Adipocyte (in vitro differentiated cells): ENCODE results near the gene PCDHB16.
"Not testable (repeated sequence)": the region's sequence is repeated elsewhere in the genome, so short reads cannot be mapped to it uniquely, and the experiment has no call there.

Experiments
- DNase-seq: peaks from one replicate; pipeline ENCODE4 v3.0.0-alpha.2; 2015; ENCODE audit warnings: low read depth
- H3K27me3 ChIP-seq: replicated peaks from 2 replicates; pipeline ENCODE4 v1.7.0; 2013; ENCODE audit warnings: mild to moderate bottlenecking, low read length, moderate library complexity; ENCODE audit not compliant: control insufficient read depth, insufficient read depth
- H3K36me3 ChIP-seq: 2 replicates; pipeline ENCODE4 v1.7.0; 2013; ENCODE audit warnings: low read length, mild to moderate bottlenecking, moderate library complexity; ENCODE audit not compliant: control insufficient read depth, insufficient read depth, severe bottlenecking
- H3K4me1 ChIP-seq: 2 replicates; pipeline ENCODE4 v1.7.0; 2013; ENCODE audit warnings: mild to moderate bottlenecking, low read length, moderate library complexity; ENCODE audit not compliant: control insufficient read depth, insufficient read depth
- H3K4me3 ChIP-seq: 2 replicates; pipeline ENCODE4 v1.7.0; 2013; ENCODE audit warnings: mild to moderate bottlenecking, low read length, moderate library complexity
- H3K9ac ChIP-seq: 2 replicates; pipeline ENCODE4 v1.7.0; 2013; ENCODE audit warnings: mild to moderate bottlenecking, low read length, moderate library complexity
- H3K9me3 ChIP-seq: 2 replicates; pipeline ENCODE4 v1.7.0; 2013; ENCODE audit warnings: mild to moderate bottlenecking, low read length, moderate library complexity; ENCODE audit not compliant: control insufficient read depth

Gene PCDHB16

DNA sequence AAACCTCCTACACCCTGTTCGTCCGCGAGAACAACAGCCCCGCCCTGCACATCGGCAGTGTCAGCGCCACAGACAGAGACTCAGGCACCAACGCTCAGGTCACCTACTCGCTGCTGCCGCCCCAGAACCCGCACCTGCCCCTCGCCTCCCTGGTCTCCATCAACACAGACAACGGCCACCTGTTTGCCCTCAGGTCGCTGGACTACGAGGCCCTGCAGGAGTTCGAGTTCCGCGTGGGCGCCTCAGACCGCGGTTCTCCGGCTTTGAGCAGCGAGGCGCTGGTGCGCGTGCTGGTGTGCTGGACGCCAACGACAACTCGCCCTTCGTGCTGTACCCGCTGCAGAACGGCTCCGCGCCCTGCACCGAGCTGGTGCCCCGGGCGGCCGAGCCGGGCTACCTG lies 24.8 kb upstream of the PCDHB16 start:
- H3K4me3 ChIP-seq, H3K4me1 ChIP-seq, DNase-seq, H3K36me3 ChIP-seq, H3K27me3 ChIP-seq, H3K9ac ChIP-seq: not testable (repeated sequence)
- H3K9me3 ChIP-seq = peaks cover 26% of the 10 kb centered on the region

DNA sequence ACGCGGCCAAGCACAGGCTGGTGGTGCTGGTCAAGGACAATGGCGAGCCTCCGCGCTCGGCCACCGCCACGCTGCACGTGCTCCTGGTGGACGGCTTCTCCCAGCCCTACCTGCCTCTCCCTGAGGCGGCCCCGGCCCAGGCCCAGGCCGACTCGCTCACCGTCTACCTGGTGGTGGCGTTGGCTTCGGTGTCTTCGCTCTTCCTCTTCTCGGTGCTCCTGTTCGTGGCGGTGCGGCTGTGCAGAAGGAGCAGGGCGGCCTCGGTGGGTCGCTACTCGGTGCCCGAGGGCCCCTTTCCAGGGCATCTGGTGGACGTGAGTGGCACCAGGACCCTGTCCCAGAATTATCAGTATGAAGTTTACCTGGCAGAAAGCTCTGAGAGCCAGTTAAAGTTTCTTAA lies 24.3 kb upstream of the PCDHB16 start:
- not testable (repeated sequence) for H3K4me3 ChIP-seq, H3K27me3 ChIP-seq, DNase-seq, H3K36me3 ChIP-seq, H3K4me1 ChIP-seq, H3K9ac ChIP-seq
- H3K9me3 ChIP-seq = peaks cover 28% of the 10 kb centered on the region

DNA sequence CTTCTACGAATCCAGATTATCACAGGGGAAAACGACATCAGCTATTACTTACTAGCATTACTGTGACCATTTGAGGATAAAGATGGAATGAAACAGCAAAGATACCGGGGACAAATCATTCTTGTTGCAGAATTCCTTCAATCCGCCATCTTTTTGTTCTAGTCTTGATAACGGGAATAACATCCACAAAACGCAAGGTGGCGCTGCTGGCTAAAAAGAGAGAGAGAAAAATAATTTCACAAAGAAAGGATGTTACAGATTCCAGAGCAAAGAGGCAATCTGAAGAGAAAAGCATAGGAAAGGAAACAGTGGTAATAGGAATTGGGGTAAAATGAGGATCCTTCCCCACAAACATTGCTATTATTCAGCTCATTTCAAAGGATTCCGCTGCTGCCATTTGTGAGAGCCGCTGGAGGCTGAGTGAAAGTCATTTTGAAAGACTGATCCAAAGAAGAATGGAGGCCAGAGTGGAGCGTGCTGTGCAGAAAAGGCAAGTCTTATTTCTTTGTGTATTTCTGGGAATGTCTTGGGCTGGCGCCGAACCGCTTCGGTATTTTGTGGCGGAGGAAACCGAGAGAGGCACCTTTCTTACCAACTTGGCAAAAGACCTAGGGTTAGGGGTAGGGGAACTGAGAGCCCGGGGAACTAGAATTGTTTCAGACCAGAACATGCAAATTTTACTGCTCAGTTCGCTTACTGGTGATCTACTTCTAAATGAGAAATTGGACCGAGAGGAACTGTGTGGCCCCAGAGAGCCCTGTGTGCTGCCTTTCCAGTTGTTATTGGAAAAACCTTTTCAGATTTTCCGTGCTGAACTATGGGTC lies 9.6 kb upstream of the PCDHB16 start, which contains the start of gene PCDHB7:
PCDHB7 (plus strand) TSS at position 264 of the 824 bp plus-strand sequence; CDS start at position 456, 192 bp downstream.
- Histone ChIP-seq H3K4me1 (peaks cover 3% of the 10 kb centered on the region), H3K9me3 (peaks cover 29% of the 10 kb centered on the region), H3K27me3 (no peaks in the 10 kb centered on the region), H3K4me3 (peak within 1 kb of the TSS; percentile 70), H3K36me3 (no peaks in the 10 kb centered on the region), H3K9ac (no peak within 1 kb of the TSS)
- peak; percentile 79 for DNase-seq

DNA sequence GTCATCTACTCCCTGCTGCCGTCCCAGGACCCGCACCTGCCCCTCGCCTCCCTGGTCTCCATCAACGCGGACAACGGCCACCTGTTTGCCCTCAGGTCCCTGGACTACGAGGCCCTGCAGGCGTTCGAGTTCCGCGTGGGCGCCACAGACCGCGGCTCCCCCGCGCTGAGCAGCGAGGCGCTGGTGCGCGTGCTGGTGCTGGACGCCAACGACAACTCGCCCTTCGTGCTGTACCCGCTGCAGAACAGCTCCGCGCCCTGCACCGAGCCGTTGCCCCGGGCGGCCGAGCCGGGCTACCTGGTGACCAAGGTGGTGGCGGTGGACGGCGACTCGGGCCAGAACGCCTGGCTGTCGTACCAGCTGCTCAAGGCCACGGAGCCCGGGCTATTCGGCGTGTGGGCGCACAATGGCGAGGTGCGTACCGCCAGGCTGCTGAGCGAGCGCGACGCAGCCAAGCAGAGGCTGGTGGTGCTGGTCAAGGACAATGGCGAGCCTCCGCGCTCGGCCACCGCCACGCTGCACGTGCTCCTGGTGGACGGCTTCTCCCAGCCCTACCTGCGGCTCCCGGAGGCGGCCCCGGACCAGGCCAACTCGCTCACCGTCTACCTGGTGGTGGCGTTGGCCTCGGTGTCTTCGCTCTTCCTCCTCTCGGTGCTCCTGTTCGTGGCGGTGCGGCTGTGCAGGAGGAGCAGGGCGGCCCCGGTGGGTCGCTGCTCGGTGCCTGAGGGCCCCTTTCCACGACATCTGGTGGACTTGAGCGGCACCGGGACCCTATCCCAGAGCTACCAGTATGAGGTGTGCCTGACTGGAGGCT lies 7.7 kb upstream of the PCDHB16 start:
- H3K9me3 ChIP-seq = peaks cover 34% of the 10 kb centered on the region
- DNase-seq, H3K4me3 ChIP-seq, H3K27me3 ChIP-seq, H3K9ac ChIP-seq, H3K4me1 ChIP-seq, H3K36me3 ChIP-seq: not testable (repeated sequence)

DNA sequence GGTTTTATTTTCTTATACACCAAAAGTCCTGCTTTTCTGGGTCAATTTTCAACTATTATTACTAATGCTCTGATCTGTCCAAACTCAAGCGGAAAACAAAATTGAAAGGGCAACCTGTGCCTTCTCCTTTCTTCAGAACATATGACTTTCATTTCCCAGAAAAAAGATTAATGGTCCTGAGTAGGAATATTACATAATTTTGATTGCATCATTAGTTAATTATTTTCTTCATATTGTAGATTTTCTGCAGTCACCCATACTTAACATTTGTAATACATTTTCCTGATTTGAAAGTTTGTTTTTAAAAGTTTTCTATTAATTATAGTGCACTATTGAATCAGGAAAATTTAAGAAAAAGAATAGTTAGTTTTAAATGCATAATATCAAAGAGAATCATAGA lies 6.3 kb upstream of the PCDHB16 start:
- no peak for DNase-seq
- Histone ChIP-seq H3K4me1 (peaks cover 3% of the 10 kb centered on the region), H3K4me3 (no peak overlapping the region), H3K36me3 (no peaks in the 10 kb centered on the region), H3K9me3 (peaks cover 34% of the 10 kb centered on the region), H3K9ac (no peak overlapping the region), H3K27me3 (no peaks in the 10 kb centered on the region)

DNA sequence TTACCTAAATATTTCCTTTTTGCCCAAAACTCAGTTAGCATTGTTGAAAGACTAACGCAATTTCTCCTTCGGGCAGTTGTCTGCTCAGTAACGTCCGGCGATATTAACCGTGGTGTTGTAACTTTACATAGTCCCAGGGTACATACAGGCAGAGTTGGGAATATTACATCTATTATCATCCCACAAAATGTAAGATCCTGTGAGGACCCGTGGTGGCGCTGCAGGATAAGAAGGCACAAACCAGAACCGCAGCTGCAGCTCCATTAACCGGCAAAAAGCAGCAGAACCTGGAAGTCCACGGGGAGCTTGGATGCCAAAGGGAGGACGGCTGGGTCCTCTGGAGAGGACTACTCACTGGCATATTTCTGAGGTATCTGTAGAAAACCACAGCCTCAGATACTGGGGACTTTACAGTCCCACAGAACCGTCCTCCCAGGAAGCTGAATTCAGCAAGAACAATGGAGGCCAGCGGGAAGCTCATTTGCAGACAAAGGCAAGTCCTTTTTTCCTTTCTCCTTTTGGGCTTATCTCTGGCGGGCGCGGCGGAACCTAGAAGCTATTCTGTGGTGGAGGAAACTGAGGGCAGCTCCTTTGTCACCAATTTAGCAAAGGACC lies 4.5 kb upstream of the PCDHB16 start, which contains the start of gene PCDHB8:
PCDHB8 (plus strand) TSS at position 214 of the 615 bp plus-strand sequence; CDS start at position 459, 245 bp downstream.
- not testable (repeated sequence) for H3K4me1 ChIP-seq, H3K27me3 ChIP-seq, H3K36me3 ChIP-seq, H3K4me3 ChIP-seq, H3K9ac ChIP-seq
- peaks cover 40% of the 10 kb centered on the region for H3K9me3 ChIP-seq
- peak; percentile 36 for DNase-seq

DNA sequence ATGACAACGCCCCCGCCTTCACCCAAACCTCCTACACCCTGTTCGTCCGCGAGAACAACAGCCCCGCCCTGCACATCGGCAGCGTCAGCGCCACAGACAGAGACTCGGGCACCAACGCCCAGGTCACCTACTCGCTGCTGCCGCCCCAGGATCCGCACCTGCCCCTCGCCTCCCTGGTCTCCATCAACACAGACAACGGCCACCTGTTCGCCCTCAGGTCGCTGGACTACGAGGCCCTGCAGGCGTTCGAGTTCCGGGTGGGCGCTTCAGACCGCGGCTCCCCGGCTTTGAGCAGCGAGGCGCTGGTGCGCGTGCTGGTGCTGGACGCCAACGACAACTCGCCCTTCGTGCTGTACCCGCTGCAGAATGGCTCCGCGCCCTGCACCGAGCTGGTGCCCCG lies 2.8 kb upstream of the PCDHB16 start:
- H3K4me1 ChIP-seq, H3K9ac ChIP-seq, H3K36me3 ChIP-seq, DNase-seq, H3K4me3 ChIP-seq, H3K27me3 ChIP-seq: not testable (repeated sequence)
- peaks cover 42% of the 10 kb centered on the region for H3K9me3 ChIP-seq

DNA sequence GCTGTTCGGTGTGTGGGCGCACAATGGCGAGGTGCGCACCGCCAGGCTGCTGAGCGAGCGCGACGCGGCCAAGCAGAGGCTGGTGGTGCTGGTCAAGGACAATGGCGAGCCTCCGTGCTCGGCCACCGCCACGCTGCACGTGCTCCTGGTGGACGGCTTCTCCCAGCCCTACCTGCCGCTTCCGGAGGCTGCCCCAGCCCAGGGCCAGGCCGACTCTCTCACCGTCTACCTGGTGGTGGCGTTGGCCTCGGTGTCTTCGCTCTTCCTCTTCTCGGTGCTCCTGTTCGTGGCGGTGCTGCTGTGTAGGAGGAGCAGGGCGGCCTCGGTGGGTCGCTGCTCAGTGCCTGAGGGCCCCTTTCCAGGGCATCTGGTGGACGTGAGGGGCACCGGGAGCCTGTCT lies 2.3 kb upstream of the PCDHB16 start:
- peaks cover 41% of the 10 kb centered on the region for H3K9me3 ChIP-seq
- not testable (repeated sequence) for DNase-seq, H3K27me3 ChIP-seq, H3K36me3 ChIP-seq, H3K4me3 ChIP-seq, H3K4me1 ChIP-seq, H3K9ac ChIP-seq

DNA sequence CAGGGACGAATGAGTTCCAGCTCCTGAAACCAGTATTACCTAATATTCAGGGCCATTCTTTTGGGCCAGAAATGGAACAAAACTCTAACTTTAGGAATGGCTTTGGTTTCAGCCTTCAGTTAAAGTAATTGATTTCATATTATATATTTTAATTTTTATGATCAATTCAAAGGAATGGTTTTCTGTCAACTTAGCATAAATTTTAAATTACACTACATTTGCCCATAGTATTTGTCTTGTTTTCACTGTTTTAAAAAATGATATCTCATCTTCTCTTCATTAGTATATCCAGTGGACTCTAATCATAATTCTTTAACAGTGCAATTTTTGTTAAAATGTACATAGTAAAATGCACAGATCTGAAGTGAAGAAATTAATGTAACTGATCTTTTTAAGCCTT lies 1.9 kb upstream of the PCDHB16 start:
- DNase-seq = no peak
- Histone ChIP-seq H3K36me3 (no peaks in the 10 kb centered on the region), H3K9ac (no peak overlapping the region), H3K4me1 (no peaks in the 10 kb centered on the region), H3K4me3 (no peak overlapping the region), H3K27me3 (peaks cover 4% of the 10 kb centered on the region), H3K9me3 (peaks cover 36% of the 10 kb centered on the region)

DNA sequence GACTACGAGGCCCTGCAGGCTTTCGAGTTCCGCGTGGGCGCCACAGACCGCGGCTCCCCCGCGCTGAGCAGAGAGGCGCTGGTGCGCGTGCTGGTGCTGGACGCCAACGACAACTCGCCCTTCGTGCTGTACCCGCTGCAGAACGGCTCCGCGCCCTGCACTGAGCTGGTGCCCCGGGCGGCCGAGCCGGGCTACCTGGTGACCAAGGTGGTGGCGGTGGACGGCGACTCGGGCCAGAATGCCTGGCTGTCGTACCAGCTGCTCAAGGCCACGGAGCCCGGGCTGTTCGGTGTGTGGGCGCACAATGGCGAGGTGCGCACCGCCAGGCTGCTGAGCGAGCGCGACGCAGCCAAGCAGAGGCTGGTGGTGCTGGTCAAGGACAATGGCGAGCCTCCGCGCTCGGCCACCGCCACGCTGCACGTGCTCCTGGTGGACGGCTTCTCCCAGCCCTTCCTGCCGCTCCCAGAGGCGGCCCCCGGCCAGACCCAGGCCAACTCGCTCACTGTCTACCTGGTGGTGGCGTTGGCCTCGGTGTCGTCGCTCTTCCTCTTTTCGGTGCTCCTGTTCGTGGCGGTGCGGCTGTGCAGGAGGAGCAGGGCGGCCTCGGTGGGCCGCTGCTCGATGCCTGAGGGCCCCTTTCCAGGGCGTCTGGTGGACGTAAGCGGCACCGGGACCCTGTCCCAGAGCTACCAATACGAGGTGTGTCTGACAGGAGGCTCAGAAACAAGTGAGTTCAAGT lies 2.1 kb downstream of the PCDHB16 start:
- DNase-seq, H3K36me3 ChIP-seq, H3K9ac ChIP-seq, H3K4me1 ChIP-seq, H3K27me3 ChIP-seq: not testable (repeated sequence)
- Histone ChIP-seq H3K9me3 (peaks cover 26% of the 10 kb centered on the region), H3K4me3 (peak overlapping the region; percentile 23)
